RWPE2 (cell line): ENCODE measurements around the gene KIAA1755.

Experiments used
- ATAC-seq: fragments of 200-7000 bp; cut with Tn5 transposase; 3 replicates; pipeline ENCODE4 v1.9.1; 2021; ENCODE audit warnings: low read depth
- DNase-seq: peaks from one replicate; pipeline ENCODE4 v3.0.0-alpha.2; 2020; ENCODE audit warnings: low spot score
- H3K27ac ChIP-seq: fragments of 450-650 bp; 2 replicates; pipeline ENCODE4 v1.5.1; 2017; ENCODE audit warnings: mild to moderate bottlenecking; ENCODE audit not compliant: poor library complexity, severe bottlenecking
- H3K27me3 ChIP-seq: fragments of 250-450 bp; sonication (Bioruptor Pico); 2 replicates; pipeline ENCODE4 v1.5.1; 2021; ENCODE audit warnings: mild to moderate bottlenecking, moderate library complexity; ENCODE audit not compliant: insufficient read depth, poor library complexity, severe bottlenecking
- H3K36me3 ChIP-seq: fragments of 250-450 bp; sonication (Bioruptor Pico); 2 replicates; pipeline ENCODE4 v1.5.1; 2020; ENCODE audit warnings: low read depth, mild to moderate bottlenecking, moderate library complexity
- H3K4me1 ChIP-seq: fragments of 250-450 bp; sonication (Bioruptor Pico); 2 replicates; pipeline ENCODE4 v1.5.1; 2021; ENCODE audit warnings: mild to moderate bottlenecking, moderate library complexity; ENCODE audit not compliant: insufficient read depth, poor library complexity, severe bottlenecking
- H3K4me3 ChIP-seq: fragments of 250-450 bp; sonication (Bioruptor Pico); 2 replicates; pipeline ENCODE4 v1.5.1; 2021; ENCODE audit warnings: mild to moderate bottlenecking, moderate library complexity; ENCODE audit not compliant: severe bottlenecking
- H3K9me3 ChIP-seq: fragments of 250-450 bp; sonication (Bioruptor Pico); 2 replicates; pipeline ENCODE4 v1.5.1; 2021; ENCODE audit warnings: mild to moderate bottlenecking, moderate library complexity; ENCODE audit not compliant: severe bottlenecking
- TF ChIP-seq, protein P1 (sequence below): fragments of 450-650 bp; IDR thresholded peaks from one replicate; pipeline ENCODE4 v1.5.1; 2017; ENCODE audit warnings: mild to moderate bottlenecking, moderate library complexity; ENCODE audit not compliant: poor library complexity, severe bottlenecking

The KIAA1755 gene

DNA sequence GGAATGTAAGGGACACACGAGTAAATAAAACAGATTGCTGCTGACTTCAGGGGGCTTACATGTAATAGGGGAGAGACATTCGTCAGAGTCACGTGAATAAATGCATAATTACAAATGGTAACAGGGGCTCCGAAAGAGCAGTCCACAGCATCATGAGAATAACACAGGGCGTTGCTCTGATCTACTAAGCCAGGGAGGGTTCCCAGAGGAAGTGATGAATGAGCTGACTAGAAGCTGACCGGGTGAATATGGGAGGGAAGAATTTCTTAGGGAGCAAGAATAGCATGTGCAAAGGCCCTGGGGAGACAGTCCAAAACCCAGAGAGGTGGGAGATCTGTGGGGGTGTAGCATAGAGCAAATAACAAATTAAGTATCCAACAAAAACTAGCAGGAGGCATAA lies 45.8 kb upstream of the KIAA1755 start:
- TF ChIP-seq, protein P1, sequence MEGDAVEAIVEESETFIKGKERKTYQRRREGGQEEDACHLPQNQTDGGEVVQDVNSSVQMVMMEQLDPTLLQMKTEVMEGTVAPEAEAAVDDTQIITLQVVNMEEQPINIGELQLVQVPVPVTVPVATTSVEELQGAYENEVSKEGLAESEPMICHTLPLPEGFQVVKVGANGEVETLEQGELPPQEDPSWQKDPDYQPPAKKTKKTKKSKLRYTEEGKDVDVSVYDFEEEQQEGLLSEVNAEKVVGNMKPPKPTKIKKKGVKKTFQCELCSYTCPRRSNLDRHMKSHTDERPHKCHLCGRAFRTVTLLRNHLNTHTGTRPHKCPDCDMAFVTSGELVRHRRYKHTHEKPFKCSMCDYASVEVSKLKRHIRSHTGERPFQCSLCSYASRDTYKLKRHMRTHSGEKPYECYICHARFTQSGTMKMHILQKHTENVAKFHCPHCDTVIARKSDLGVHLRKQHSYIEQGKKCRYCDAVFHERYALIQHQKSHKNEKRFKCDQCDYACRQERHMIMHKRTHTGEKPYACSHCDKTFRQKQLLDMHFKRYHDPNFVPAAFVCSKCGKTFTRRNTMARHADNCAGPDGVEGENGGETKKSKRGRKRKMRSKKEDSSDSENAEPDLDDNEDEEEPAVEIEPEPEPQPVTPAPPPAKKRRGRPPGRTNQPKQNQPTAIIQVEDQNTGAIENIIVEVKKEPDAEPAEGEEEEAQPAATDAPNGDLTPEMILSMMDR, result no peak
- no peaks in the 10 kb centered on the region for H3K4me1 ChIP-seq
- H3K27ac ChIP-seq, result no peak overlapping the region
- H3K27me3 ChIP-seq, result no peaks in the 10 kb centered on the region
- no peaks in the 10 kb centered on the region for H3K9me3 ChIP-seq
- H3K4me3 ChIP-seq, result no peak overlapping the region
- ATAC-seq (no peak), DNase-seq (no peak)
- no peaks in the 10 kb centered on the region for H3K36me3 ChIP-seq

DNA sequence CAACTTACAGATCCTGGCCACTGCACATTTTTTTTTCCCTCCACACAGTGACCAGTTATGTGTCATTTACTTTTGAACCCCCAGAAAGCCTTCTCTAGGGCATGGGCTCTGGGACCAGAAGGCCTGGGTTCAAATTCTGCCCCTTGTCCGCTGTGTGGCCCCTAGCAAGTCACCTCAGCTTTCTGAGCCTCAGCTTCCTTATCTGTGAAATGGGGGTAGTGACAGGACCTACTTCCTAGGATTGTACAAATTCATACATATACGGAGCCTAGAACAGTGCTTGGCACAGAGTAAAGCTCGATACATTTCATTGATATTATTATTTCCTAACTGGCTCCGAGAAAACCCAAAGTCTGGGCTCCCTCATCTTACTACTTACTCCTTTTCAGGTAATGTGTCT lies 45.0 kb upstream of the KIAA1755 start:
- ATAC-seq (no peak), DNase-seq (no peak)
- Histone ChIP-seq H3K4me1 (no peaks in the 10 kb centered on the region), H3K27ac (no peak overlapping the region), H3K9me3 (no peaks in the 10 kb centered on the region), H3K4me3 (no peak overlapping the region), H3K36me3 (no peaks in the 10 kb centered on the region), H3K27me3 (no peaks in the 10 kb centered on the region)
- TF ChIP-seq, protein P1, result no peak

DNA sequence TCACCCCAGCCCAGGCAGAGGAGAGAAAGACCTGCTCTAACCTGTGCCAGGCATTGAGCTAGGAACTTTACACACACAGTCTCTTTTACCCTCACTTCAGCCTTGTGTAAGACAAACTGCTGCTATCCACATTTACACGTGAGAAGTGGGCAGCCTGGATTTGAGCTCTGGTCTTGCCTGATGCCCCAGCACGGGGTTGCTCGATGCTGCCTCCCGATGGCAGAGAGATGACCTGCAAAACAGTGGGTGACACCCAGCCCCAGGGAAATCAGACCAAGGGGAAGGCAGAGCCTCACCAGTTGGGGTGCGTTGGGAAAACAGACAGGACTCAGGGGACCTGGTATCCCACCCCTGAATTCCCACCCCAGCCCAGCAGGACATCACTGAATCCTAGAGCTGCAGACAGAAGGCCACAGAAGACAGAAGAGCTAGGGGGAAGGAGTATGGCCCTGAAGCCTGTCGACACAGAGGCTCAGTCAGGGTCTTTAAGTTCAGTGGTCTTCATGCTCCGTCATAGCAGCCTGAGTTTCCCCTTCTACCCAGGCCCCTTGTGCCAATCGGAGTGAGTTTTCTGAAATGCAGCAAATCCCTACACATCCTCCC lies 44.4 kb upstream of the KIAA1755 start:
- ATAC-seq (peak; percentile 50), DNase-seq (no peak)
- no peaks in the 10 kb centered on the region for H3K4me1 ChIP-seq
- no peaks in the 10 kb centered on the region for H3K9me3 ChIP-seq
- H3K36me3 ChIP-seq, result no peaks in the 10 kb centered on the region
- no peaks in the 10 kb centered on the region for H3K27me3 ChIP-seq
- H3K27ac ChIP-seq, result no peak overlapping the region
- H3K4me3 ChIP-seq, result no peak overlapping the region
- TF ChIP-seq, protein P1, result peak; percentile 76

DNA sequence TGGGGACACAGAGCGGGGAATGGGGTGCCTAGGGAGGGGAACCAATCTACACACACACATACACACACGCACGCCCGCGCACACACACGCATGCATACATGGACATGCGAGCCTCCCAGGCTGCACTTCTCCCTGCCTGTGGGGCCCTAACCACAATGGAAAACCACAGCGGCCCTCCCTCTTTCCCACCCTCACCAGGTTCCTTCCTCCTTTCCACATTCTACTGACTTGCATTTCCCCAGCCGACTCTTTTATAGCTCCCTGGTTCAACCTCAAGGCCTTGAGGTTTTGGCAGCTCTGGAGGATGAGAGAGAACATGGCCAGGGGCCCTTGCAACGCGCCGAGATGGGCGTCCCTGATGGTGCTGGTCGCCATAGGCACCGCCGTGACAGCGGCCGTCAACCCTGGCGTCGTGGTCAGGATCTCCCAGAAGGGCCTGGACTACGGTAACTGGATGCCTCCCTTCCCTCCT lies 43.4 kb upstream of the KIAA1755 start, which contains the start of gene BPI:
TSS of gene BPI (plus strand) at position 249 of the 472 bp plus-strand sequence. CDS start at position 317, 68 bp downstream.
- no peak for ATAC-seq

DNA sequence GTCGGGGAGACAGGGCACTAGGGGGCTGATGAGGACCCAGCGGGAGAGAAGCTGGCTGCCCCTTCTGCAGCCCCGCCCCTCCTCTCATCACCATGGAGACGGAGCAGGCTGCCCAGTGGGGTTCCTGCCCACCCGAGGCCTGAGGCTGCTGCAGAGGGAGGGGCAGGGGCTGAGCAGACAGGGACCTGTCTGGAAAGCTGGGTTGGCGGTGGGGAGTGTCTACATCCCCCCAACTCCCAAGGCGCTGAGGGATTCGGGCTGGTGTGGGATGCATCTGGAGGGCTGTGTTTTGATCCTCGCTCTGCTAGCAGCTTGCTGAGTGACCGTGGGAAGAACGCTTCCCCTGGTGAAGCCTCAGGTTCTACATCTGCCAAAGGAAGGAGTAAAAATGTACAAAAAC lies 42.3 kb upstream of the KIAA1755 start:
- no peaks in the 10 kb centered on the region for H3K36me3 ChIP-seq
- no peaks in the 10 kb centered on the region for H3K4me1 ChIP-seq
- H3K27ac ChIP-seq, result no peak overlapping the region
- DNase-seq, result no peak
- H3K9me3 ChIP-seq, result no peaks in the 10 kb centered on the region
- no peak overlapping the region for H3K4me3 ChIP-seq
- TF ChIP-seq, protein P1, result no peak
- ATAC-seq, result no peak
- no peaks in the 10 kb centered on the region for H3K27me3 ChIP-seq

More for the DNA sequence above, 43.4 kb upstream of the KIAA1755 start, which contains the start of gene BPI:
- Histone ChIP-seq H3K27me3 (no peaks in the 10 kb centered on the region), H3K27ac (no peak within 1 kb of the TSS), H3K36me3 (no peaks in the 10 kb centered on the region), H3K9me3 (no peaks in the 10 kb centered on the region), H3K4me3 (no peak within 1 kb of the TSS), H3K4me1 (no peaks in the 10 kb centered on the region)
- DNase-seq, result no peak
- TF ChIP-seq, protein P1, result no peak
